WTC11 (cell line): ENCODE results near the gene EXOC4. TPM values are rescaled to one million over a fixed set of nuclear protein-coding genes. Genes with fewer than 3 reads are reported as not detected.

Experiments used
- EMX1 ChIP-seq: fragments of 250-450 bp; sonication (Bioruptor Pico); IDR thresholded peaks from 2 replicates; pipeline ENCODE4 v1.8.0; 2021; ENCODE audit warnings: mild to moderate bottlenecking
- GRHL2 ChIP-seq: fragments of 250-450 bp; sonication (Bioruptor Pico); IDR thresholded peaks from 2 replicates; pipeline ENCODE4 v1.8.0; 2022; ENCODE audit warnings: mild to moderate bottlenecking, moderate library complexity; ENCODE audit not compliant: insufficient replicate concordance, severe bottlenecking
- NR3C1 ChIP-seq: sonication (generic); formaldehyde crosslinking; conservative IDR thresholded peaks from 2 replicates; pipeline ENCODE4 v1.8.1; 2023; ENCODE audit warnings: low read depth, mild to moderate bottlenecking, missing genetic modification reagents
- PRRX2 ChIP-seq: fragments of 250-450 bp; sonication (Bioruptor Pico); IDR thresholded peaks from 2 replicates; pipeline ENCODE4 v1.8.0; 2021; ENCODE audit warnings: mild to moderate bottlenecking
- SMAD4 ChIP-seq: sonication (generic); formaldehyde crosslinking; IDR thresholded peaks from 2 replicates; pipeline ENCODE4 v1.8.0; 2022; ENCODE audit warnings: mild to moderate bottlenecking, missing genetic modification reagents
- USF1 ChIP-seq: sonication (generic); formaldehyde crosslinking; IDR thresholded peaks from 2 replicates; pipeline ENCODE4 v1.8.0; 2022; ENCODE audit warnings: mild to moderate bottlenecking, missing genetic modification reagents
- ZNF138 ChIP-seq: sonication (generic); formaldehyde crosslinking; conservative IDR thresholded peaks from 2 replicates; pipeline ENCODE4 v1.8.1; 2022; ENCODE audit warnings: mild to moderate bottlenecking, moderate library complexity, missing genetic modification reagents
- ZNF281 ChIP-seq: sonication (generic); formaldehyde crosslinking; IDR thresholded peaks from 2 replicates; pipeline ENCODE4 v1.8.0; 2023; ENCODE audit warnings: mild to moderate bottlenecking, missing genetic modification reagents
- ZNF423 ChIP-seq: fragments of 250-450 bp; sonication (Bioruptor Pico); IDR thresholded peaks from 2 replicates; pipeline ENCODE4 v2.1.2; 2022; ENCODE audit warnings: mild to moderate bottlenecking, moderate library complexity
- ZSCAN18 ChIP-seq: fragments of 250-450 bp; sonication (Bioruptor Pico); IDR thresholded peaks from 2 replicates; pipeline ENCODE4 v2.1.2; 2022; ENCODE audit warnings: mild to moderate bottlenecking, moderate library complexity
- total RNA-seq: library from RNA; stranded (reverse); gene quantifications from 3 replicates; pipeline ENCODE4 v1.2.3, GENCODE V29; 2021
- TF ChIP-seq, protein P1 (sequence below): sonication (generic); formaldehyde crosslinking; IDR thresholded peaks from 2 replicates; pipeline ENCODE4 v1.8.1; 2023; ENCODE audit warnings: mild to moderate bottlenecking, missing genetic modification reagents, moderate library complexity
- TF ChIP-seq, protein P2 (sequence below): sonication (generic); formaldehyde crosslinking; IDR thresholded peaks from 2 replicates; pipeline ENCODE4 v1.8.1; 2023; ENCODE audit warnings: mild to moderate bottlenecking, missing genetic modification reagents, moderate library complexity
- TF ChIP-seq, protein P3 (sequence below): sonication (generic); formaldehyde crosslinking; IDR thresholded peaks from 2 replicates; pipeline ENCODE4 v1.8.0; 2023; ENCODE audit warnings: missing genetic modification reagents, mild to moderate bottlenecking, borderline replicate concordance
- TF ChIP-seq, protein P4 (sequence below): sonication (generic); formaldehyde crosslinking; IDR thresholded peaks from 2 replicates; pipeline ENCODE4 v1.8.0; 2022; ENCODE audit warnings: mild to moderate bottlenecking, missing genetic modification reagents
- TF ChIP-seq, protein P5 (sequence below): fragments of 250-450 bp; sonication (Bioruptor Pico); IDR thresholded peaks from 2 replicates; pipeline ENCODE4 v1.9.0; 2021; ENCODE audit warnings: mild to moderate bottlenecking

EXOC4 gene
- total RNA-seq, 1 experiment from 2014 or later = 62.0 TPM

GRCh38 chr7:133919810-133920209, 666.9 kb downstream of the EXOC4 start (continued):
- TF ChIP-seq ZSCAN18 (CRISPR knock-in tag) (no peak), ZNF423 (CRISPR knock-in tag) (no peak), ZNF281 (no peak), USF1 (CRISPR knock-in tag) (no peak), PRRX2 (CRISPR knock-in tag) (no peak), SMAD4 (CRISPR knock-in tag) (no peak), NR3C1 (CRISPR knock-in tag) (no peak), EMX1 (CRISPR knock-in tag) (no peak), GRHL2 (CRISPR knock-in tag) (no peak), ZNF138 (CRISPR knock-in tag) (no peak)
- TF ChIP-seq, protein P1, sequence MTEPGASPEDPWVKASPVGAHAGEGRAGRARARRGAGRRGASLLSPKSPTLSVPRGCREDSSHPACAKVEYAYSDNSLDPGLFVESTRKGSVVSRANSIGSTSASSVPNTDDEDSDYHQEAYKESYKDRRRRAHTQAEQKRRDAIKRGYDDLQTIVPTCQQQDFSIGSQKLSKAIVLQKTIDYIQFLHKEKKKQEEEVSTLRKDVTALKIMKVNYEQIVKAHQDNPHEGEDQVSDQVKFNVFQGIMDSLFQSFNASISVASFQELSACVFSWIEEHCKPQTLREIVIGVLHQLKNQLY (CRISPR knock-in tag) = no peak
- TF ChIP-seq, protein P2, sequence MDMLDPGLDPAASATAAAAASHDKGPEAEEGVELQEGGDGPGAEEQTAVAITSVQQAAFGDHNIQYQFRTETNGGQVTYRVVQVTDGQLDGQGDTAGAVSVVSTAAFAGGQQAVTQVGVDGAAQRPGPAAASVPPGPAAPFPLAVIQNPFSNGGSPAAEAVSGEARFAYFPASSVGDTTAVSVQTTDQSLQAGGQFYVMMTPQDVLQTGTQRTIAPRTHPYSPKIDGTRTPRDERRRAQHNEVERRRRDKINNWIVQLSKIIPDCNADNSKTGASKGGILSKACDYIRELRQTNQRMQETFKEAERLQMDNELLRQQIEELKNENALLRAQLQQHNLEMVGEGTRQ (CRISPR knock-in tag) = no peak
- TF ChIP-seq, protein P3, sequence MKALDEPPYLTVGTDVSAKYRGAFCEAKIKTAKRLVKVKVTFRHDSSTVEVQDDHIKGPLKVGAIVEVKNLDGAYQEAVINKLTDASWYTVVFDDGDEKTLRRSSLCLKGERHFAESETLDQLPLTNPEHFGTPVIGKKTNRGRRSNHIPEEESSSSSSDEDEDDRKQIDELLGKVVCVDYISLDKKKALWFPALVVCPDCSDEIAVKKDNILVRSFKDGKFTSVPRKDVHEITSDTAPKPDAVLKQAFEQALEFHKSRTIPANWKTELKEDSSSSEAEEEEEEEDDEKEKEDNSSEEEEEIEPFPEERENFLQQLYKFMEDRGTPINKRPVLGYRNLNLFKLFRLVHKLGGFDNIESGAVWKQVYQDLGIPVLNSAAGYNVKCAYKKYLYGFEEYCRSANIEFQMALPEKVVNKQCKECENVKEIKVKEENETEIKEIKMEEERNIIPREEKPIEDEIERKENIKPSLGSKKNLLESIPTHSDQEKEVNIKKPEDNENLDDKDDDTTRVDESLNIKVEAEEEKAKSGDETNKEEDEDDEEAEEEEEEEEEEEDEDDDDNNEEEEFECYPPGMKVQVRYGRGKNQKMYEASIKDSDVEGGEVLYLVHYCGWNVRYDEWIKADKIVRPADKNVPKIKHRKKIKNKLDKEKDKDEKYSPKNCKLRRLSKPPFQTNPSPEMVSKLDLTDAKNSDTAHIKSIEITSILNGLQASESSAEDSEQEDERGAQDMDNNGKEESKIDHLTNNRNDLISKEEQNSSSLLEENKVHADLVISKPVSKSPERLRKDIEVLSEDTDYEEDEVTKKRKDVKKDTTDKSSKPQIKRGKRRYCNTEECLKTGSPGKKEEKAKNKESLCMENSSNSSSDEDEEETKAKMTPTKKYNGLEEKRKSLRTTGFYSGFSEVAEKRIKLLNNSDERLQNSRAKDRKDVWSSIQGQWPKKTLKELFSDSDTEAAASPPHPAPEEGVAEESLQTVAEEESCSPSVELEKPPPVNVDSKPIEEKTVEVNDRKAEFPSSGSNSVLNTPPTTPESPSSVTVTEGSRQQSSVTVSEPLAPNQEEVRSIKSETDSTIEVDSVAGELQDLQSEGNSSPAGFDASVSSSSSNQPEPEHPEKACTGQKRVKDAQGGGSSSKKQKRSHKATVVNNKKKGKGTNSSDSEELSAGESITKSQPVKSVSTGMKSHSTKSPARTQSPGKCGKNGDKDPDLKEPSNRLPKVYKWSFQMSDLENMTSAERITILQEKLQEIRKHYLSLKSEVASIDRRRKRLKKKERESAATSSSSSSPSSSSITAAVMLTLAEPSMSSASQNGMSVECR = no peak
- TF ChIP-seq, protein P4, sequence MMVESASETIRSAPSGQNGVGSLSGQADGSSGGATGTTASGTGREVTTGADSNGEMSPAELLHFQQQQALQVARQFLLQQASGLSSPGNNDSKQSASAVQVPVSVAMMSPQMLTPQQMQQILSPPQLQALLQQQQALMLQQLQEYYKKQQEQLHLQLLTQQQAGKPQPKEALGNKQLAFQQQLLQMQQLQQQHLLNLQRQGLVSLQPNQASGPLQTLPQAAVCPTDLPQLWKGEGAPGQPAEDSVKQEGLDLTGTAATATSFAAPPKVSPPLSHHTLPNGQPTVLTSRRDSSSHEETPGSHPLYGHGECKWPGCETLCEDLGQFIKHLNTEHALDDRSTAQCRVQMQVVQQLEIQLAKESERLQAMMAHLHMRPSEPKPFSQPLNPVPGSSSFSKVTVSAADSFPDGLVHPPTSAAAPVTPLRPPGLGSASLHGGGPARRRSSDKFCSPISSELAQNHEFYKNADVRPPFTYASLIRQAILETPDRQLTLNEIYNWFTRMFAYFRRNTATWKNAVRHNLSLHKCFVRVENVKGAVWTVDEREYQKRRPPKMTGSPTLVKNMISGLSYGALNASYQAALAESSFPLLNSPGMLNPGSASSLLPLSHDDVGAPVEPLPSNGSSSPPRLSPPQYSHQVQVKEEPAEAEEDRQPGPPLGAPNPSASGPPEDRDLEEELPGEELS (CRISPR knock-in tag) = no peak
- TF ChIP-seq, protein P5, sequence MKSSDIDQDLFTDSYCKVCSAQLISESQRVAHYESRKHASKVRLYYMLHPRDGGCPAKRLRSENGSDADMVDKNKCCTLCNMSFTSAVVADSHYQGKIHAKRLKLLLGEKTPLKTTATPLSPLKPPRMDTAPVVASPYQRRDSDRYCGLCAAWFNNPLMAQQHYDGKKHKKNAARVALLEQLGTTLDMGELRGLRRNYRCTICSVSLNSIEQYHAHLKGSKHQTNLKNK (CRISPR knock-in tag) = no peak
